Cardiac muscle cell (in vitro differentiated cells and primary cell): Measurements from ENCODE around the gene TMEM26. TPM values are rescaled to one million over a fixed set of nuclear protein-coding genes. Genes with fewer than 3 reads are reported as not detected.

ENCODE experiments used
- DNase-seq, 2 donors: peaks; one replicate each; pipeline versions ENCODE4 v3.0.0 to v3.0.0-alpha.2; 2010 to 2017; ENCODE audit warnings: low read depth in 1 of 2, low spot score in 1 of 2
- H3K27ac ChIP-seq: fragments of 200-600 bp; sonication (generic); 2 replicates; pipeline ENCODE4 v1.5.1; 2016
- H3K27me3 ChIP-seq: fragments of 200-600 bp; sonication (generic); 2 replicates; pipeline ENCODE4 v1.6.0; 2016; ENCODE audit warnings: control low read depth
- H3K36me3 ChIP-seq: fragments of 200-600 bp; sonication (generic); 2 replicates; pipeline ENCODE4 v1.5.1; 2016; ENCODE audit warnings: control low read depth
- H3K4me1 ChIP-seq: fragments of 200-600 bp; sonication (generic); 2 replicates; pipeline ENCODE4 v1.8.1; 2017; ENCODE audit warnings: low read depth, mild to moderate bottlenecking, mixed run types
- H3K4me3 ChIP-seq: fragments of 200-600 bp; sonication (generic); 2 replicates; pipeline ENCODE4 v1.5.1; 2016; ENCODE audit warnings: mild to moderate bottlenecking
- H3K9me3 ChIP-seq: fragments of 200-600 bp; sonication (generic); 2 replicates; pipeline ENCODE4 v1.5.1; 2017; ENCODE audit warnings: low read depth, mild to moderate bottlenecking, control low read depth
- CTCF ChIP-seq: IDR thresholded peaks from 2 replicates; pipeline ENCODE4 v1.5.1; 2012; ENCODE audit warnings: low read depth, mild to moderate bottlenecking, low read length
- polyA plus RNA-seq: library from polyadenylated mRNA; unstranded; fragments of >200 nt; fragmentation: Nextera tagmentation; extraction: Ambion mirVana; gene quantifications from 2 replicates; pipeline ENCODE4 v1.2.1, GENCODE V29; 2016
- total RNA-seq: library from RNA; depleted of rRNA; stranded (reverse); fragments of >200 nt; gene quantifications from 2 replicates; pipeline ENCODE4 v1.2.3, GENCODE V29; 2016

The TMEM26 gene
- total and polyA plus RNA-seq, 2 experiments from 2014 or later = 1.1 to 1.2 TPM

GRCh38 chr10:61458031-61458430, 4.8 kb upstream of the TMEM26 start:
- no peak overlapping the region for H3K4me3 ChIP-seq
- peaks cover 12% of the 10 kb centered on the region for H3K4me1 ChIP-seq
- H3K9me3 ChIP-seq = no peaks in the 10 kb centered on the region
- no peak for DNase-seq
- TF ChIP-seq CTCF = no peak
- H3K27me3 ChIP-seq = peaks cover 27% of the 10 kb centered on the region
- no peak overlapping the region for H3K27ac ChIP-seq
- H3K36me3 ChIP-seq = no peaks in the 10 kb centered on the region

GRCh38 chr10:61456095-61456789, 3.1 kb upstream of the TMEM26 start:
- Histone ChIP-seq H3K4me1 (peaks cover 12% of the 10 kb centered on the region), H3K9me3 (no peaks in the 10 kb centered on the region), H3K4me3 (no peak overlapping the region), H3K36me3 (no peaks in the 10 kb centered on the region), H3K27me3 (peaks cover 45% of the 10 kb centered on the region), H3K27ac (no peak overlapping the region)
- no peak for TF ChIP-seq CTCF
- DNase-seq = peak; percentile 36 to 74

- no peak for TF ChIP-seq CTCF
- H3K9me3 ChIP-seq = no peaks in the 10 kb centered on the region
- H3K4me1 ChIP-seq = peaks cover 12% of the 10 kb centered on the region
- no peak overlapping the region for H3K27ac ChIP-seq
- H3K36me3 ChIP-seq = no peaks in the 10 kb centered on the region
- DNase-seq = no peak
- no peak overlapping the region for H3K4me3 ChIP-seq
- peaks cover 51% of the 10 kb centered on the region for H3K27me3 ChIP-seq
Observed at GRCh38 chr10:61455656-61456055, 2.5 kb upstream of the TMEM26 start.

DNA sequence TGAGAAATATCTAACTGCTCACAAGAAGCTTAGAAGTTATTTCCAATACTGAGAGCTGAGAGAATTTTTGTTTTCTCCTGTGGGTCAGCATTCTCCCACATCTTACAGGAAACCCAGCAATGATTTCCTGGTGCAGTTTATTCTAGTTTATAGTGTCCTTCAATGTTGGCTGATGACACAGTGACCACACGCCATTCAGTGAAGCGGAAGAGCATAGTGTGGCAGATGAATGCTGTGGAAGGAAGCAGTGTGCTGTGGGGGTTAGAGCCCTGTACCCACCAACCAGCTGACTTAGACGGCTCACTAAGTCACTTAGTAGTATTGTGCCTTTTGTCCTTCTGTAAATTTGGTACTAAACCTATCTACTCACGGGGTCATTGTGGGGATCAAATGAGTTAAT, 1.4 kb upstream of the TMEM26 start:
- H3K4me3 ChIP-seq = no peak overlapping the region
- no peak overlapping the region for H3K27ac ChIP-seq
- DNase-seq = no peak
- no peaks in the 10 kb centered on the region for H3K36me3 ChIP-seq
- TF ChIP-seq CTCF = no peak
- peaks cover 12% of the 10 kb centered on the region for H3K4me1 ChIP-seq
- no peaks in the 10 kb centered on the region for H3K9me3 ChIP-seq
- peaks cover 57% of the 10 kb centered on the region for H3K27me3 ChIP-seq

DNA sequence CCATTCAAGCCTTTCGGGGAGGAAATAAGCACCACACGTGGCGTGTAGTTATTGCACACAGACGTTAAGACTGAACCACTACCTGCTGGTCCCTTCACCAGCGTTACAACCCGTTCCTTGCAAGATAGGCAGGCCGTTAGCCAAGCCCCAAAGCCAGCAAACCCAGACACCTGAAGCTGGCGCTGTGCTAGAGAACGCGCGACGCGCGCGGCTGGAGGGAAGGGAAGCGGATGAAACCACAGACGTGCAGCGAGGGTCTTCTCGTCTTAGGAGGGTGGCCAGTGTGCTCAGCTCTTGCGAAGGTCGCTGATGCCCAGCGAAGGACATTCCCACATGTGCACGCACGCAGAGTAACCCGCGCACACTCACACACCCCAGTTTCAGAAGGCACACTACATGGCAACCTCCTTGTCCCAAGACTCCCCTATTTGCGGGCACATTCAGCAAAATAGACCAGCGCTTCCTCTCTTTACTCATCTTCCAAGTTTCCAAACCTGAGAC, 980 bp downstream of the TMEM26 start:
- Histone ChIP-seq H3K4me3 (peak overlapping the region; percentile 69), H3K36me3 (no peaks in the 10 kb centered on the region), H3K27ac (no peak overlapping the region), H3K4me1 (peaks cover 12% of the 10 kb centered on the region), H3K9me3 (no peaks in the 10 kb centered on the region), H3K27me3 (peaks cover 57% of the 10 kb centered on the region)
- TF ChIP-seq CTCF = no peak
- peak in 1 of 2 donors; percentile 32 for DNase-seq
